GM11168 (cell line): ENCODE measurements around the gene YTHDC2.

Experiments used
- in situ Hi-C: fragments of 300-500 bp; cut with MboI; formaldehyde crosslinking; loops from one replicate; pipeline ENCODE4 v1.12.0; 2022; ENCODE audit warnings: low sequenced_read_pairs; ENCODE audit not compliant: unreplicated experiment

The YTHDC2 gene

GRCh38 chr5:113518884-113519283 is 5.4 kb downstream of the YTHDC2 start:
- in situ Hi-C loops, result loop anchor here (10.0 kb wide), 1 partner anchor 144 kb away; no protein-coding TSS in a partner anchor

- in situ Hi-C loops, result loop anchor here (10.0 kb wide), 1 partner anchor 145 kb away; no protein-coding TSS in a partner anchor
Observed at GRCh38 chr5:113519412-113519811, 5.9 kb downstream of the YTHDC2 start.

DNA sequence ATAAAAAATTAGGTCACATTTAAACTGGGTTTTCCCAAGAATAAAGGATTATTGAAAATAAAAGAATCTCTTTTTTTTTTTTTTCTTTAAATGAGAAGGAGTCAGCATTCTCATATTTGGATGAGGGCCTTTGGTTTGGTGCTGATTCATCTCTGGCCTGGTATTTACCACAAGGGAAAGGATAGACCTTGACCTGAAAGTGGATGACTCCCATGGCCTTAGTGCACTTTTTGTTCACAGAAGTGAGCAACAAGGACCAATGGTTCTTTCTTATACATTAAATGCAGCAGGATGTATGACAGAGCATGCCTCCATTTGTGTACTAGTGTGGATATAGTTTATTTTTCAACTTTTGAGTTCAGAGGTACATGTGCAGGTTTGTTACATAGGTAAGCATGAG is 6.9 kb downstream of the YTHDC2 start:
- in situ Hi-C loops, result no loop called here

DNA sequence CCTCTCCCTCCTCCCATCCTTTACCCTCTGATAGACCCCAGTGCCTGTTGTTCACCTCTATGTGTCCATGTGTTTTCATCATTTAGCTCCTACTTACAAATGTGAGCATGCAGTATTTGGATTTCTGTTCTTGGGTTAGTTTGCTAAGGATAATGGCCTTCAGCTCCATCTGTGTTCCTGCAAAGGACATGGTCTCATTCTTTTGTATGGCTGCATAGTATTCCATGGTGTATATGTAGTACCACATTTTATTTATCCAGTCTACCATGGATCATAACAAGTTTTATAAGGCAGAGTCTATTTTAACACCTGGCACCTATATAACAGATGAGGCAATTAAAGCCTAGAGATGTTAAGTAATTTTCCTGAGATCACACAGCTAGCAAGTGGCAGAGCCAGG is 7.4 kb downstream of the YTHDC2 start:
- in situ Hi-C loops, result no loop called here

DNA sequence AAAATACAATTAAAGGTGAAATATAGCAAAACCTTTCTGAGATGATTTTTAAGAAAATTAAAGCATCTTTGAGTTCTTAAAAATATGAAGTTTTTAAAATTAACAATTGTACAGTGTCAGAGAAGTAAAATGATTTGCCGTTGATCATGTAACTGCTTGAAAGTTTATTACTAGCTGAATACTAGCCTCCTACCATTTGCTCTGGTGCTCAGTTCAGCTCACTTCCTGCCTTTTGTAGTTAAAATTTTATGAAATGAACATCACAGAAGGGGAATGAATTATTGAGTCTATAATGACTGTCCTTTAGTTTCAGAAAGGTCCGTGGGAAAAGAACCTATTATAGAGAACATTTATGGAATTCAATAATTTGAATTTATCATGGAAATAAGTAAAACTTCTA is 9.7 kb downstream of the YTHDC2 start:
- in situ Hi-C loops, result no loop called here

DNA sequence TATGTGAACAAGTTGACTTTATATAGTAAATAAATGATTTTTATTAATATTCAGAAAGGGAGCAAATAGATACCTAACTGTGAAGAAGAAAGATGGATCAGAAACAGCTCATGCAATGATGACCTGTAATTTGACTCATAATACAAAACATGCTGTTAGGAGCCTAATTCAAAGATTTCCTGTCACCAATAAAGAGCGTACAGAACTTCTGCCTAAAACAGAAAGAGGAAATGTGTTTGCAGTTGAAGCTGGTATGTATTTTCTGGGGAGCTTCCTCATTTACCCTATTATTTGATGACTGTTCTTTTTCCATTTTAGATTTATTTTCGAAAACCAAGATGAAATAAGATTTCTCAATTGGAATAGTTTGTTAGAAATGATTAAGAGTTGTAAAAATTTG is 11.4 kb downstream of the YTHDC2 start:
- in situ Hi-C loops, result no loop called here

- in situ Hi-C loops, result no loop called here
Observed at GRCh38 chr5:113526421-113526820, 12.9 kb downstream of the YTHDC2 start.

DNA sequence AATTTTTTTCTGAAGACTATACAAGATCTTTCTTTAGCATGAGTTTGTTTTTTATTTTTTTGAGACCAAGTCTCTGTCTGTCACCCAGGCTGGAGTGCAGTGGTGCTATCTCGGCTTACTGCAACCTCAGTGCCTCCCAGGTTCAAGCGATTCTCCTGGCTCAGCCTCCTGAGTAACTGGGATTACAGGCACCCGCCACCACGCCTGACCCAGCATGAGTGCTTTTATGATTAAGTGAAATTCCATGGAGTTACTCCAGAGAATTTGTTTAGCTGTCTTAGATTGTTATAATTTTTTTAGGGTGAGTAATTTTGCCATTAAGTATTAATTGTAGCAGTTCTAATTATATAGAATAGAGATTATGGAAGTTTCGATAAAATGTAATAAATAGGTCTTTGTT is 14.3 kb downstream of the YTHDC2 start:
- in situ Hi-C loops, result no loop called here

GRCh38 chr5:113531481-113532159 is 18.1 kb downstream of the YTHDC2 start:
- in situ Hi-C loops, result no loop called here

- in situ Hi-C loops, result no loop called here
Observed at GRCh38 chr5:113538313-113538712, 24.8 kb downstream of the YTHDC2 start.

DNA sequence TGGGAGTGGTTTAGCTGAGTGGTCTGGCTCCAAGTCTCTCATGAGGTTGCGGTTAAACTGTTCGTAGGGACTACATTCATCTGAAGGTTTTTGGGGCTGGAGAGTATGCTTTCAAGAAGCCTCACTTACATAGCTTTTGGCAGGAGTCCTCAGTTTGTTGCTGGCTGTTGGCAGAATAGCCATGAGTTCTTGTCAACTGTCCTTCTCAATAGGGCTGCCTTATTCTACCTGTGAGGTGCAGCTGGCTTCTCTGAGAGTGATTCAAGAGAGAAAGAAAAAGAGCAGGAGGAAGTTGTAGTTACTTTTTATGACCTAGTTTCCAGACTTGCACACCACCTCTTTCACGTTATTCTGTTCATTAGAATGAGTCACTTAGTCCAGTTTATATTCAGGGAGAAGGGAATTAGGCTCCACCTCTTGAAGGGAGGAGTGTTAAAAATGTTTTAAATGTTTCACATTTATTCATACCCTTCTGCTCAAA is 33.2 kb downstream of the YTHDC2 start:
- in situ Hi-C loops, result no loop called here

DNA sequence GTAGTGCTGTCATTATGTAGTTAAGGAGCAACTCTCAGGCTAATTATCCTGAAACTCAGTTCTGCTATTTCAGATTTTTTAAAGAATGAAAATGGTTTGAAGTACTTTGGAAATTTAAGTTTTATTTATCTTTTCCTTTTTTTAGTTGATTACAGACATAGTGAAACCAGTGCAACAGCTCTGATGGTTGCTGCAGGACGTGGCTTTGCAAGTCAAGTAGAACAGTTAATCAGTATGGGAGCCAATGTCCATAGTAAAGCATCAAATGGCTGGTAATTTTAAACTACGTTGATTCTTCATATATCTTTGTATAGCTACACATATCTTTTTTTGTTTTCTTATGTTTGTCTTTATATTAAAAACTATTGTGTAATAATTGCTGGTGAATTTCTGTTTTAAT is 34.9 kb downstream of the YTHDC2 start:
- in situ Hi-C loops, result no loop called here

- in situ Hi-C loops, result no loop called here
Observed at GRCh38 chr5:113552137-113552536, 38.6 kb downstream of the YTHDC2 start.

DNA sequence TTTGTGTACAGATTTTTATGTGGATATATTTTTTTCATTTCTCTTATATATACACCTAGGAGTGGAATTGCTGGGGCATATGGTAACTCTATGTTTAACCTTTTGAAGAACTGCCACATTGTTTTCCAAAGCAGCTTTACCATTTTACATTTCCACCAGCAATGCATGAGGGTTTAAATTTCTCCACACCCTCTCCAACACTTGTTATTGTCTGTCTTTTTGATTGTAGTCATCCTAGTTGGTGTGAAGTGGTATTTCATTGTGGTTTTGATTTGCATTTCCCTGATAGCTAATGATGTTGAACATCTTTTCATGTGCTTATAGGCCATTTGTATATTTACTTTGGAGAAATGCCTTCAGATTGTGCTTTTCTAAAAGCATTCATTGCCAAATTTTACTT is 39.1 kb downstream of the YTHDC2 start:
- in situ Hi-C loops, result no loop called here

- in situ Hi-C loops, result no loop called here
Observed at GRCh38 chr5:113562828-113563400, 49.4 kb downstream of the YTHDC2 start.

DNA sequence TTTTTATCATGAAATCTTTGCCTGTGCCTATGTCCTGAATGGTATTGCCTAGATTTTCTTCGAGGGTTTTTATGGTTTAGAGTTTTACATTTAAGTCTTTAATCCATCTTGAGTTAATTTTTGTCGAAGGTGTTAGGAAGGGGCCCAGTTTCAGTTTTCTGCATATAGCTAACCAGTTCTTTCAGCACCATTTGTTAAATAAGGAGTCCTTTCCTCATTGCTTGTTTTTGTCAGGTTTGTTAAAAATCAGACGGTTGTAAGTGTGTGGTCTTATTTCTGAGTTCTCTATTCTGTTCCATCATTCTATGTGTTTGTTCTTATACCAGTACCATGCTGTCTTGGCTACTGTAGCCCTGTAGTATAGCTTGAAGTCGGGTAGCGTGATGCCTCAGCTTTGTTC is 55.9 kb downstream of the YTHDC2 start:
- in situ Hi-C loops, result no loop called here

DNA sequence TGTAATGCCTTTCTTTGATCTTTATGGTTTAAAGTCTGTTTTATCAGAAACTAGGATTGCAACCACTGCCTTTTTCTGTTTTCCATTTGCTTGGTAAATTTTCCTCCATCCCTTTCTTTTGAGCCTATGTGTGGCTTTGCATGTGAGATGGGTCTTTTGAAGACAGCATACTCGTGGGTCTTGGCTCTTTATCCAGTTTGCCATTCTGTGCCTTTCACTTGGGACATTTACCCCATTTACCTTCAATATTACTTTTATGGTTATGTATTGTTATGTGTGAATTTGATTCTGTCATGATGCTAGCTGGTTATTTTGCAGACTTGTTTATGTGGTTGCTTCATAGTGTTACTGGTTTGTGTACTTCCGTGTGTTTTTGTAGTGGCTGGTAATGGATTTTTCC is 59.2 kb downstream of the YTHDC2 start:
- in situ Hi-C loops, result no loop called here

DNA sequence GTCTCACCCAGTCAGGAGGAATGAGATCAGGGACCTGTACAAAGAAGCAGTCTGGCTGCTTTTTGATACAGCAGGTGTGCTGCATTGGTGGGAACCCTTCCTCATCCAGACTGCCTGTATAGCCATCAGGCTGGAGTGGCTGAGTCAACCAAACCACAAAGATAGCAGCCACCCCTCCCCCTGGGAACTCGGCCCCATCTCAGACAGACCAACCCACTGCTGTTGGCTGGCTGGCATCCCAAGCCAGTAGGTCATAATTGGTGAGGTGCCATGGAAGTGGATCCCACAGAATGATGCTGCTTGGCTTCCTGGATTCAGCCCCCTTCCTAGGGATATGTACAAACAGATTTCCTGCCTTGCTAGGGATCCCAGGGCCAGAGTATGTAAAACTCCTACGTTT is 60.9 kb downstream of the YTHDC2 start:
- in situ Hi-C loops, result no loop called here

GRCh38 chr5:113575074-113575473 is 61.6 kb downstream of the YTHDC2 start:
- in situ Hi-C loops, result no loop called here

- in situ Hi-C loops, result no loop called here
Observed at GRCh38 chr5:113578091-113578490, 64.6 kb downstream of the YTHDC2 start.

DNA sequence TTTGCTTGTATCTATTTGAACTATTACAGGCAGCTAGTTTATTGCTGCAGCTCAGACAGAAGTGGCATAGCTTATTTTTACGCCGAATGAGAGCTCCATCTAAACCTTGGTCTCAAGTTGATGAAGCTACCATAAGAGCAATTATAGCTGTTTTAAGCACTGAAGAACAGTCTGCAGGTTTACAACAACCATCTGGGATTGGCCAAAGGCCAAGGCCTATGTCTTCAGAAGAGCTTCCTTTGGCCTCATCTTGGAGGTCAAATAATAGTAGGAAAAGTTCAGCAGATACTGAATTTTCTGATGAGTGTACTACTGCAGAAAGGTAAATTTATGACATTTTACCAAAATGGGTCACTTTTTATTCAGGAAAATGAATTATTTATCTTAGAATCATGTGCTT is 67.9 kb downstream of the YTHDC2 start:
- in situ Hi-C loops, result no loop called here

DNA sequence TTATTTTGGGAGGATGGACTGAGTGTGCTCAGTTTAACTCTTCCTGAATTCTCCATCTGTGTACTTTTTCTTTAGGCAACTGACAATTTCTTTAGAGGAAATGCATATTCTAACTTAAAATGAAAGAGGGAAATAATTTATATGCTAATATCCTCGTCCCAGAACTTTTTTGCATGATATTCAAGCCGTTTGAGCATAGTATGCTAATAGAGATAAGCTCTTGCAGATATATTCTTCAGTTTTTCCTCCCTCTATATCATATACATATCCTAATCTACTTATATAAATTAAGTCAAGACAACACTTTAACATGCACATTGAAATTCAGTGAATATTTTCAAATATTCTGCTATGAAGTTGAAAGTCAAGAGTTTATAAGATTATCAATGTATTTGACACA is 84.7 kb downstream of the YTHDC2 start:
- in situ Hi-C loops, result no loop called here
